Measurements from ENCODE around the gene ACOXL. TPM values are rescaled to one million over a fixed set of nuclear protein-coding genes. Genes with fewer than 3 reads are reported as not detected.
A peak's percentile ranks its signal among the peaks of the same experiment; 100 is the strongest.

Gene ACOXL
- total and polyA plus RNA-seq, 3 experiments from 2014 or later: 0.27 TPM; not detected in 2

- no peak for DNase-seq
- no peaks in the 10 kb centered on the region for H3K9me3 ChIP-seq (ENCODE audit: low read length)
- no peak overlapping the region for H3K4me3 Mint-ChIP-seq
- no peaks in the 10 kb centered on the region for H3K27me3 ChIP-seq (ENCODE audit: insufficient read depth, low read length, poor library complexity, severe bottlenecking)
- POLR2A ChIA-PET: no interaction called here
- H3K4me3 ChIP-seq (ENCODE audit: low read length): no peak overlapping the region
- CTCF ChIA-PET: no interaction called here
- peaks cover 36 to 64% of the 10 kb centered on the region in 2 donors for H3K27me3 Mint-ChIP-seq
- no peaks in the 10 kb centered on the region for H3K4me1 Mint-ChIP-seq
- no peaks in the 10 kb centered on the region for H3K4me1 ChIP-seq (ENCODE audit: insufficient read depth, low read length)
- H3K9me3 Mint-ChIP-seq: no peaks in the 10 kb centered on the region
- H3K36me3 ChIP-seq (ENCODE audit: insufficient read depth, low read length): no peaks in the 10 kb centered on the region
- H3K27ac ChIP-seq (ENCODE audit: low read depth, low read length): no peak overlapping the region
- peak overlapping the region in 1 of 8 donors; percentile 44 for H3K27ac Mint-ChIP-seq
- no peaks in the 10 kb centered on the region for H3K36me3 Mint-ChIP-seq
These were observed 17.7 kb upstream of the ACOXL start for GRCh38 chr2:110714452-110715224.

- Histone ChIP-seq H3K27ac (ENCODE audit: low read depth, low read length) (no peak overlapping the region), H3K36me3 (ENCODE audit: insufficient read depth, low read length) (no peaks in the 10 kb centered on the region), H3K4me1 (ENCODE audit: insufficient read depth, low read length) (no peaks in the 10 kb centered on the region), H3K27me3 (ENCODE audit: insufficient read depth, low read length, poor library complexity, severe bottlenecking) (no peaks in the 10 kb centered on the region), H3K9me3 (ENCODE audit: low read length) (no peaks in the 10 kb centered on the region), H3K4me3 (ENCODE audit: low read length) (no peak overlapping the region)
- no peak overlapping the region for H3K4me3 Mint-ChIP-seq
- ChIA-PET CTCF (no interaction called here), POLR2A (no interaction called here)
- H3K4me1 Mint-ChIP-seq: no peaks in the 10 kb centered on the region
- no peaks in the 10 kb centered on the region for H3K36me3 Mint-ChIP-seq
- no peak overlapping the region for H3K27ac Mint-ChIP-seq
- DNase-seq: no peak
- peaks cover 0 to 2% (median 0%) of the 10 kb centered on the region in 5 donors for H3K9me3 Mint-ChIP-seq
- H3K27me3 Mint-ChIP-seq: peaks cover 33 to 57% of the 10 kb centered on the region in 2 donors
These were observed 15.3 kb upstream of the ACOXL start for GRCh38 chr2:110716959-110717645.

GRCh38 chr2:110717734-110718133, 14.6 kb upstream of the ACOXL start:
- H3K4me3 Mint-ChIP-seq: no peak overlapping the region

GRCh38 chr2:110718382-110718781, 14.0 kb upstream of the ACOXL start:
- Histone ChIP-seq H3K27ac (ENCODE audit: low read depth, low read length) (no peak overlapping the region), H3K4me1 (ENCODE audit: insufficient read depth, low read length) (no peaks in the 10 kb centered on the region), H3K4me3 (ENCODE audit: low read length) (no peak overlapping the region), H3K36me3 (ENCODE audit: insufficient read depth, low read length) (no peaks in the 10 kb centered on the region), H3K27me3 (ENCODE audit: insufficient read depth, low read length, poor library complexity, severe bottlenecking) (no peaks in the 10 kb centered on the region), H3K9me3 (ENCODE audit: low read length) (no peaks in the 10 kb centered on the region)
- Mint-ChIP-seq H3K36me3 (no peaks in the 10 kb centered on the region), H3K27ac (no peak overlapping the region), H3K9me3 (peaks cover 0 to 2% (median 0%) of the 10 kb centered on the region in 5 donors), H3K4me1 (no peaks in the 10 kb centered on the region), H3K4me3 (no peak overlapping the region), H3K27me3 (peaks cover 29 to 45% of the 10 kb centered on the region in 2 donors)
- CTCF ChIA-PET: no interaction called here
- POLR2A ChIA-PET: no interaction called here
- no peak for DNase-seq

More at GRCh38 chr2:110717734-110718133, 14.6 kb upstream of the ACOXL start:
- H3K9me3 Mint-ChIP-seq: peaks cover 0 to 2% (median 0%) of the 10 kb centered on the region in 5 donors
- no peaks in the 10 kb centered on the region for H3K4me1 Mint-ChIP-seq
- H3K27me3 ChIP-seq (ENCODE audit: insufficient read depth, low read length, poor library complexity, severe bottlenecking): no peaks in the 10 kb centered on the region
- POLR2A ChIA-PET: no interaction called here
- CTCF ChIA-PET: no interaction called here
- H3K9me3 ChIP-seq (ENCODE audit: low read length): no peaks in the 10 kb centered on the region
- H3K36me3 ChIP-seq (ENCODE audit: insufficient read depth, low read length): no peaks in the 10 kb centered on the region
- H3K27ac Mint-ChIP-seq: no peak overlapping the region
- no peaks in the 10 kb centered on the region for H3K36me3 Mint-ChIP-seq
- no peaks in the 10 kb centered on the region for H3K4me1 ChIP-seq (ENCODE audit: insufficient read depth, low read length)
- H3K27ac ChIP-seq (ENCODE audit: low read depth, low read length): no peak overlapping the region
- no peak for DNase-seq
- no peak overlapping the region for H3K4me3 ChIP-seq (ENCODE audit: low read length)
- H3K27me3 Mint-ChIP-seq: peaks cover 29 to 51% of the 10 kb centered on the region in 2 donors

GRCh38 chr2:110718990-110719389, 13.4 kb upstream of the ACOXL start:
- Mint-ChIP-seq H3K9me3 (peaks cover 0 to 2% (median 0%) of the 10 kb centered on the region in 5 donors), H3K4me1 (no peaks in the 10 kb centered on the region), H3K36me3 (no peaks in the 10 kb centered on the region), H3K27ac (no peak overlapping the region), H3K27me3 (peaks cover 29 to 46% of the 10 kb centered on the region in 2 donors), H3K4me3 (no peak overlapping the region)
- no peak overlapping the region for H3K4me3 ChIP-seq (ENCODE audit: low read length)
- H3K27me3 ChIP-seq (ENCODE audit: insufficient read depth, low read length, poor library complexity, severe bottlenecking): no peaks in the 10 kb centered on the region
- H3K9me3 ChIP-seq (ENCODE audit: low read length): no peaks in the 10 kb centered on the region
- DNase-seq: no peak
- ChIA-PET CTCF (no interaction called here), POLR2A (no interaction called here)
- no peaks in the 10 kb centered on the region for H3K4me1 ChIP-seq (ENCODE audit: insufficient read depth, low read length)
- no peaks in the 10 kb centered on the region for H3K36me3 ChIP-seq (ENCODE audit: insufficient read depth, low read length)
- no peak overlapping the region for H3K27ac ChIP-seq (ENCODE audit: low read depth, low read length)

GRCh38 chr2:110720547-110720946, 11.8 kb upstream of the ACOXL start:
- ChIA-PET POLR2A (no interaction called here), CTCF (no interaction called here)
- H3K27me3 Mint-ChIP-seq: peaks cover 18 to 43% of the 10 kb centered on the region in 2 donors
- no peaks in the 10 kb centered on the region for H3K27me3 ChIP-seq (ENCODE audit: insufficient read depth, low read length, poor library complexity, severe bottlenecking)
- H3K4me1 ChIP-seq (ENCODE audit: insufficient read depth, low read length): no peaks in the 10 kb centered on the region
- H3K9me3 ChIP-seq (ENCODE audit: low read length): no peaks in the 10 kb centered on the region
- H3K4me3 ChIP-seq (ENCODE audit: low read length): no peak overlapping the region
- no peak overlapping the region for H3K27ac ChIP-seq (ENCODE audit: low read depth, low read length)
- H3K4me1 Mint-ChIP-seq: no peaks in the 10 kb centered on the region
- H3K36me3 ChIP-seq (ENCODE audit: insufficient read depth, low read length): no peaks in the 10 kb centered on the region
- DNase-seq: no peak
- no peaks in the 10 kb centered on the region for H3K36me3 Mint-ChIP-seq
- H3K9me3 Mint-ChIP-seq: peaks cover 0 to 2% (median 0%) of the 10 kb centered on the region in 5 donors
- no peak overlapping the region for H3K27ac Mint-ChIP-seq
- no peak overlapping the region for H3K4me3 Mint-ChIP-seq

GRCh38 chr2:110724820-110725219, 7.6 kb upstream of the ACOXL start:
- no peak overlapping the region for H3K27ac ChIP-seq (ENCODE audit: low read depth, low read length)
- H3K27me3 Mint-ChIP-seq: peaks cover 10 to 21% of the 10 kb centered on the region in 2 donors
- no peak for DNase-seq
- CTCF ChIA-PET: no interaction called here
- no peak overlapping the region for H3K27ac Mint-ChIP-seq
- H3K27me3 ChIP-seq (ENCODE audit: insufficient read depth, low read length, poor library complexity, severe bottlenecking): no peaks in the 10 kb centered on the region
- H3K9me3 ChIP-seq (ENCODE audit: low read length): no peaks in the 10 kb centered on the region
- no peak overlapping the region for H3K4me3 ChIP-seq (ENCODE audit: low read length)
- no peak overlapping the region for H3K4me3 Mint-ChIP-seq
- POLR2A ChIA-PET: no interaction called here
- H3K4me1 ChIP-seq (ENCODE audit: insufficient read depth, low read length): no peaks in the 10 kb centered on the region
- H3K36me3 Mint-ChIP-seq: no peaks in the 10 kb centered on the region
- H3K9me3 Mint-ChIP-seq: peaks cover 0 to 2% (median 0%) of the 10 kb centered on the region in 5 donors
- H3K36me3 ChIP-seq (ENCODE audit: insufficient read depth, low read length): no peaks in the 10 kb centered on the region
- no peaks in the 10 kb centered on the region for H3K4me1 Mint-ChIP-seq

GRCh38 chr2:110725370-110725769, 7.0 kb upstream of the ACOXL start:
- H3K9me3 Mint-ChIP-seq: peaks cover 0 to 2% (median 0%) of the 10 kb centered on the region in 5 donors
- no peak overlapping the region for H3K27ac Mint-ChIP-seq
- Histone ChIP-seq H3K4me3 (ENCODE audit: low read length) (no peak overlapping the region), H3K4me1 (ENCODE audit: insufficient read depth, low read length) (no peaks in the 10 kb centered on the region), H3K27ac (ENCODE audit: low read depth, low read length) (no peak overlapping the region), H3K27me3 (ENCODE audit: insufficient read depth, low read length, poor library complexity, severe bottlenecking) (no peaks in the 10 kb centered on the region), H3K9me3 (ENCODE audit: low read length) (no peaks in the 10 kb centered on the region), H3K36me3 (ENCODE audit: insufficient read depth, low read length) (no peaks in the 10 kb centered on the region)
- no peak for DNase-seq
- no peaks in the 10 kb centered on the region for H3K4me1 Mint-ChIP-seq
- H3K36me3 Mint-ChIP-seq: no peaks in the 10 kb centered on the region
- peaks cover 11 to 18% of the 10 kb centered on the region in 2 donors for H3K27me3 Mint-ChIP-seq
- ChIA-PET POLR2A (no interaction called here), CTCF (no interaction called here)
- no peak overlapping the region for H3K4me3 Mint-ChIP-seq

Measured in CD8-positive, alpha-beta memory T cell (primary cell).